ENCODE measurements around the gene FANCM. TPM values are rescaled to one million over a fixed set of nuclear protein-coding genes. Genes with fewer than 3 reads are reported as not detected.

FANCM gene
- total and polyA plus RNA-seq, 9 of the 15 experiments (the other 6 are each of a cell fraction or from before 2014, with no cell fraction given), result 5.1 to 14.4 (median 6.2) TPM

GRCh38 chr14:45212231-45212630, 76.5 kb downstream of the FANCM start:
- Histone ChIP-seq H3K27me3 (ENCODE audit: control insufficient read depth in 2 of 2, insufficient read depth in 2 of 2, low read length in 2 of 2) (no peaks in the 10 kb centered on the region), H3K9me3 (replicated peaks; ENCODE audit: control insufficient read depth, insufficient read depth, low read depth, low read length) (no peaks in the 10 kb centered on the region), H3K27ac (ENCODE audit: extremely low read depth, low read depth, low read length) (no peak overlapping the region), H3K4me1 (replicated peaks in 1 of 2; ENCODE audit: control insufficient read depth in 2 of 2, insufficient read depth in 2 of 2, low read length in 2 of 2) (no peaks in the 10 kb centered on the region; a peak in 2 of 5 replicates), H3K4me2 (ENCODE audit: insufficient read depth, low read length) (no peak overlapping the region), H3K9ac (ENCODE audit: insufficient read depth in 1 of 2, low read depth in 2 of 2, low read length in 2 of 2) (no peak overlapping the region), H3K36me3 (ENCODE audit: control insufficient read depth, insufficient read depth, low read length) (peaks cover 39% of the 10 kb centered on the region), H3K9me1 (ENCODE audit: control insufficient read depth, insufficient read depth, low read length) (no peaks in the 10 kb centered on the region), H3K79me2 (ENCODE audit: control insufficient read depth, insufficient read depth, low read length) (no peaks in the 10 kb centered on the region), H4K20me1 (replicated peaks; ENCODE audit: control insufficient read depth, insufficient read depth, low read length) (no peaks in the 10 kb centered on the region), H2AFZ (ENCODE audit: low read depth, low read length) (no peak overlapping the region), H3K4me3 (no peak overlapping the region)
- in situ Hi-C loops (cut with MboI) (no loop called here), intact Hi-C loops (cut with micrococcal nuclease) (no loop called here)
- FAIRE-seq (no peak), ATAC-seq (no peak), DNase-seq (ENCODE audit: extremely low read depth in 1 of 4, low spot score in 3 of 4) (no peak)
- CTCF ChIA-PET (ENCODE audit: low intra/inter-chr PET ratio), result no interaction called here
- no peak for TF ChIP-seq NFIX (CRISPR knock-in tag; IDR thresholded peaks at IDR 0.05; ENCODE audit: low read depth)
- TF ChIP-seq POLR2AphosphoS5 (IDR thresholded peaks at IDR 0.05; ENCODE audit: control insufficient read depth, insufficient read depth, low read depth, low read length), result no peak
- TF ChIP-seq KLF6 (CRISPR knock-in tag; IDR thresholded peaks at IDR 0.05; ENCODE audit: borderline replicate concordance), result no peak
- no peak for TF ChIP-seq ZNF77 (CRISPR knock-in tag; IDR thresholded peaks at IDR 0.05)
- TF ChIP-seq ELF2 (CRISPR knock-in tag; IDR thresholded peaks at IDR 0.05), result no peak
- TF ChIP-seq LARP7 (IDR thresholded peaks at IDR 0.05), result no peak
- TF ChIP-seq ZFP30 (CRISPR knock-in tag; IDR thresholded peaks at IDR 0.05; ENCODE audit: borderline replicate concordance), result no peak
- no peak for TF ChIP-seq ARHGAP35 (IDR thresholded peaks at IDR 0.05; ENCODE audit: partially characterized antibody)
- TF ChIP-seq LEF1 (IDR thresholded peaks at IDR 0.05), result no peak
- no TSS peak for BruUV-seq (replicated peaks)
- WGBS (ENCODE audit: insufficient coverage, low coverage, missing lambda C conversion rate), result 84% methylated on average over 2 of the region's 3 CpGs
- POLR2A ChIA-PET, result interaction anchor here (1.0 kb wide), 1 partner anchor 9 kb away, joined by 3 read pairs; no protein-coding TSS in a partner anchor
